Hindlimb muscle (tissue), 1 donor: ENCODE data around the gene CTXN1. TPM values are rescaled to one million over a fixed set of nuclear protein-coding genes. Genes with fewer than 3 reads are reported as not detected.
"Not testable (repeated sequence)": the region's sequence is repeated elsewhere in the genome, so short reads cannot be mapped to it uniquely, and the experiment has no call there.

Experiments used
- DNase-seq: peaks from one replicate; pipeline ENCODE4 v3.0.0-alpha.2; 2013
- polyA plus RNA-seq: library from polyadenylated mRNA; unstranded; fragments of 120-200 nt; gene quantifications from one replicate; pipeline ENCODE4 v1.2.1, GENCODE V29; 2013; ENCODE audit not compliant: insufficient read length

The CTXN1 gene
- polyA plus RNA-seq, 1 donor, result 2.6 TPM

DNA sequence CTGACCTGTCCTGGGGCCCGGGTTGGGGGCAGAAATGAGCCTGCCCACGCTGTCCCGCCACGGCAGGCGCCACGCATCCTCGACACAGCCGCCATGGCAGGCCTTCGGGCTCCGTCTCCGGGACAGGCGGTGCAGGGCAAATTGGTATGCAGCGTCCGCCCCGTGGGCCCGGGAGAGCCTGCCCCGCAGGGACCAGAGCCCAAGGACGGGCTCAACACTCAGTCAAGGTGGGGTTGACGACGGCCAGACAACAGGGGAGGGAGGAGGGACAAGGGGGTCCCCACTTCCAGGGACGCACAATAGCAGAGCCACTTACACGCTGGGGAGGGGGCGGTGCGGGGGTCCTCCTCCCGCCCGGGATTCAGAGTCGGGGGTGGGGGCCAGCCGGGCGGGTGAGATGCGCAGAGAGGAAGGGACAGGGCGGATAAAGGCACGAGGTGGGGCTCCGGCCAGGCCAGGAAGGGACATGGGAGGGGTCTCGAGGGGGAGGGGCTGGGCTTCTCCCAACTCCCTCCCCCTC, 1.2 kb downstream of the CTXN1 start:
- DNase-seq, result no peak

GRCh38 chr19:7924241-7924640, 1.7 kb downstream of the CTXN1 start:
- no peak for DNase-seq

DNA sequence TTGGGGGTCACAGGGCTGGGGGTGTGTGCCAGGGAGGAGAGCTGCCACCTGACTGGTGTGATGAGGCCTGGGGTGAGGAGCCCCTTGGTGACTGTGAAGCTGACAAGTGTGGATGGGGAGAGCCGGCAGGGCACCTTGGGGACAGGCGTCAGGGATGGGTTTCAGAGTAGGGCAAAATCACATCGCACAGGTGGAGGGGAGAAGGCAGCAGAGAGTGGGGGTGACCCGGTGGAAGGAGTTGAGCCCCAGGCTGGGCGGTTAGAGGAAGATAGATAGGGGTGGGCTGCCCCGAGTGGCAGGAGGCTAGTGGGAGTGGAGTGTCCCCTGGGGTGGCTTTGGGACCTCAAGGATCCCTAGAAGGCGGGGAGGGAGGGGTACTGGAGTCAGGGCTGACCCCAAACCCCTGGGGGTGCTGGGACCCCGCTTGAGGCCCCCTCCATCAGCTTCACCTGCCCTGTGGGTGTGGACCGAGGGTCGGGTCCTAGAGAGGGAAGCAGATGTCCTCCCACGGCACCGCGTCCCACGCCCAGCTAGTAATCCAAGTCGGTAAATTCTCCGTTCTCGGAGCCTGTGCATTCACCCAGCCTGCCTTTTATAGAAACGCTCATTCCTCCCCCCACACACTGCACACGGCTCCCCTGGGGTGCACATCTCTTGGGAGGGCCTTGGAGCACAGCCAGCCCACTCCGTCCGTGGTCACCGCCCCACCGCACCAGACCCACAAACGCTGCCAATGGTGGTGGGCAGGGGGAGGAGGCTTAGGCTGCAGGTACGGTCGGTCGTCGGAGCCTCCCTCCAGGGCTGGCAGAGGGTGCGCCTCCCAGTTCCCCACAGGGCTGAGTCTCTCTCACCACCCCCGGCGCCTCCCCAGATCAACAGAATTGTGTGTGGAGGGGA, 2.4 kb downstream of the CTXN1 start:
- DNase-seq, result no peak

GRCh38 chr19:7922836-7923195, 3.1 kb downstream of the CTXN1 start:
- DNase-seq, result no peak

DNA sequence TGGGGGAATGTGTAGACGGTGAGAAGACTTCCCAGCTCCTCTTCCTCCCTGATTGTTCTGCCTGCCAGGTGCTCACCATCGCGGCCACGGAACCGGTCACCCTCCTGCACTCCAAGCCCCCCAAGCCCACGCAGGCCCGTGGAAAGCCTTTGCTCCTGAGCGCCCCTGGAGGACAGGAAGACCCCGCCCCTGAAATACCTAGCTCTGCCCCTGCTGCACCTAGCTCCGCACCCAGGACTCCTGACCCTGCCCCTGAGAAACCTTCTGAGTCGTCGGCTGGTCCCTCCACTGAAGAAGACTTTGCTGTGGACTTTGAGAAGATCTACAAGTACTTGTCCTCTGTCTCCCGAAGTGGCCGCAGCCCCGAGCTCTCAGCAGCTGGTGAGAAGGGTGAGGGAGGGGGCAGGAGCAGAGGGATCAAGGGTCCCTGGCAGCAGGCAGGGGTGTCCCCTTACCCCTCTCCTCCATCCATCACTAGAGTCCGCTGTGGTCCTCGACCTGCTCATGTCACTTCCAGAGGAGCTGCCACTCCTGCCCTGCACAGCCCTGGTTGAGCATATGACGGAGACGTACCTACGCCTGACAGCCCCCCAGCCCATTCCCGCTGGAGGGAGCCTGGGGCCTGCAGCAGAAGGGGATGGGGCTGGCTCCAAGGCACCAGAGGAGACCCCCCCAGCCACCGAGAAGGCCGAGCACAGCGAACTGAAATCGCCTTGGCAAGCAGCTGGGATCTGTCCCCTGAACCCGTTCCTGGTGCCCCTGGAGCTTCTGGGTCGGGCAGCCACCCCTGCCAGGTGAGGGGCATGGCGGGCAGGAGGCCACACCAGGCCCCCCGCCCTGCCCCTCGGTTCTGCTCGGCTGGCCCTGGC, 3.7 kb downstream of the CTXN1 start:
- no peak for DNase-seq

GRCh38 chr19:7921302-7921966, 4.5 kb downstream of the CTXN1 start:
- no peak for DNase-seq

GRCh38 chr19:7920519-7921301, 5.2 kb downstream of the CTXN1 start:
- DNase-seq, result peak; percentile 95

- DNase-seq, result peak; percentile 95
Observed at GRCh38 chr19:7919610-7920518, 6.1 kb downstream of the CTXN1 start, which contains the start of gene SNAPC2. TSS of gene SNAPC2 (plus strand) at chr19:7920338. CDS start at chr19:7920367, 29 bp downstream.

- DNase-seq, result no peak
Observed at GRCh38 chr19:7918615-7919421, 7.1 kb downstream of the CTXN1 start.

DNA sequence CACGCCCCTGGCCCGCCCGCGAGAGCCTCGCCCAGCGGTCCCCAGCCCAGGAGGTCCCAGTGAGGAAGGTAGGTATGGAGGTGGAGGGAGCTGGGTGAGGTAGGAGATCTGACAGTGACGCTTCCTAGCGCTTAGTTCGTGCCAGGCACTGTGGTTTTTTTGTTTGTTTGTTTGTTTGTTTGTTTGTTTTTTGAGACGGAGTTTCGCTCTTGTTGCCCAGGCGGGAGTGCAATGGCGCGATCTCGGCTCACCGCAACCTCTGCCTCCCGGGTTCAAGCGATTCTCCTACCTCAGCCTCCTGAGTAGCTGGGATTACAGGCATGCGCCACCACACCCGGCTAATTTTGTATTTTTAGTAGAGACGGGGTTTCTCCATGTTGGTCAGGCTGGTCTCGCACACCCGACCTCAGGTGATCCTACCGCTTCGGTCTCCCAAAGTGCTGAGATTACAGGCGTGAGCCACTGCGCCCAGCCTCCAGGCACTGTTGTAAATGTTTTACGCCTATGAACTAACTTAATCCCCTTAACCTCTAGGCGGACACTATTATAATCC, 7.8 kb downstream of the CTXN1 start:
- DNase-seq, result not testable (repeated sequence)

DNA sequence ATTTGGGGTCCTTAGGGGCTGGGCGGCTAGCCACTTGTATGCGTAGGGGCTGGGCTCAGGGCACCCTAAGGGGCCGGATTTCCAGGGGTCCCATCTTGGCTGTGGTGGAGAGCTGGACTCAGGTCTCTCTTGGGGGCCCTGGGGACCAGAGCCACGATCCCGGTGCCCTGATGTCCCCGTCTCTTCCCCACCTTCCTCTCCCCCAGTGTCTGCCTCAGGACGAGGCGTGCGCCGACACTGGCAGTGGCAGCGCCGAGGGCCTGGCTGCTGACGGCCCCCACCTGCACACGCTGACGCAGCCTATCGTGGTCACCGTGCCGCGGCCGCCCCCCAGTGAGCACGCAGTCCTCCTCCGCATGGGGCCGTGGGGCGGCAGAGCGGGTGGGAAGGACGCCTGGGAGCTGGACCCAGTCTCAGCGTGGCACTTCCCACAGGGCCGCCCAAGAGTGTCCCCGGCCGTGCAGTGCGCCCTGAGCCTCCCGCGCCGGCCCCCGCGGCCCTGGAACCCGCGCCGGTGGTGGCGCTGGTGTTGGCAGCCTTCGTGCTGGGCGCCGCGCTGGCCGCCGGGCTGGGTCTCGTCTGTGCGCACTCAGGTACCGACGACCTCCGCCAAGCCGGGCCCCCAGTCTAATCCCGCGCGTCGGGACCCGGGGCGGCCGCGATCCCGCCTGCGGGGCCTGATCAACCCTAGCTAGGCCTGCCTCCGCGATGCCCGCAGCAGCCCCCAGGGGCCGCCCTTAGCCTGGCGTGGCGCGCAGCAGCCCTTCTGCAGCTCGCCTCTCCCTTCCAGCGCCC, 8.5 kb downstream of the CTXN1 start:
- no peak for DNase-seq

- DNase-seq, result no peak
Observed at GRCh38 chr19:7916955-7917266, 9.0 kb downstream of the CTXN1 start.

GRCh38 chr19:7916103-7916954, 9.6 kb downstream of the CTXN1 start:
- no peak for DNase-seq

- DNase-seq, result no peak
Observed at GRCh38 chr19:7915250-7916102, 10.5 kb downstream of the CTXN1 start.

DNA sequence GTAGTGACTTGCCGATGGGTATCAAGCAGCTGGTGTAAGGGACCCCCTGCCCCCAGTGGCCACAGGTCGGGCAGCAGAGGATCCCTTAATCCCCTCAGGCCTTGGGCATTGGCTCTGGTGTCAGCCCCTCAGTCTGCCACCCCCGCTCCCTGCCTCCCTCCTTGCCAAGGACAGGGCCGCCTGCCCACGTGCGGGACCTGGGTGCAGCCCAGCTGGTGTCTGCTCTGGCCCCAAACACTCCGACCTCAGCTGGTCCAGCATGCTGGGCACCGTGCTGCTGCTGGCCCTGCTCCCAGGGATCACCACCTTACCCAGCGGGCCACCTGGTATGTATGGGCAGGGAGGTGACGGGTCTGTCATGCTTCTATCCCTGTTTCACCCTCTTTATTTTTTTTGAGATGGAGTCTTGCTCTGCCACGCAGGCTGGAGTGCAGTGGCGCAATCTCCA, 11.3 kb downstream of the CTXN1 start, which contains the start of gene TGFBR3L:
TSS of gene TGFBR3L (plus strand) at position 233 of the 448 bp plus-strand sequence.
- no peak for DNase-seq

DNA sequence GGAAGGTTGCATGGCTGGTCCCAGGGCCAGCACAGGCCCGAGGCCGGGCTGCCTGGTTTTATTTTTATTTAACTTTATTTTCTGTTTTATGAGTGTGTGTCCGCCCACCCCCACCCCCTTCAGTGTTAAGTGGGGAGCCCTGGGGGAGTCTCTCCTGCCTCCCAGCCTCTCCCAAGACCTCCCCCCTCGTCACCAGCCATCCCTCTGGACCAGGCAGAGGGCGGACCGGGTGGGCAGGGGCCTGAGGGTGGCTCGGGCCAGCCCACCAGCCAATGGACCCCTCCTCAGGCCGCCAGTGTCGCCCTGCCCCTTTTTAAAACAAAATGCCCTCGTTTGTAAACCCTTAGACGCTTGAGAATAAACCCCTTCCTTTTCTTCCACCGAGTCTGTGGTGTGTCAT, 11.8 kb downstream of the CTXN1 start:
- no peak for DNase-seq

- no peak for DNase-seq
Observed at GRCh38 chr19:7913652-7914051, 12.3 kb downstream of the CTXN1 start.
